GM23338 (cell line): Measurements from ENCODE around the gene ASCL2. TPM values are rescaled to one million over a fixed set of nuclear protein-coding genes. Genes with fewer than 3 reads are reported as not detected.

Experiments
- ATAC-seq: fragments of 200-7000 bp; cut with Tn5 transposase; 3 replicates; pipeline ENCODE4 v1.9.1; 2020
- DNase-seq: peaks from one replicate; pipeline ENCODE4 v3.0.0-alpha.2; 2015; ENCODE audit warnings: low spot score
- H2AFZ ChIP-seq: fragments of 200-600 bp; sonication (generic); 2 replicates; pipeline ENCODE4 v1.8.0; 2016; ENCODE audit warnings: antibody characterized with exemption, mild to moderate bottlenecking, moderate library complexity
- H3F3A ChIP-seq: fragments of 200-600 bp; sonication (generic); replicated peaks from 2 replicates; pipeline ENCODE4 v1.8.0; 2017; ENCODE audit warnings: antibody characterized with exemption, mixed run types, low read depth
- H3K27ac ChIP-seq: fragments of 200-600 bp; sonication (generic); 2 replicates; pipeline ENCODE4 v1.6.1; 2016; ENCODE audit warnings: low read depth
- H3K27me3 ChIP-seq: fragments of 200-600 bp; sonication (generic); 2 replicates; pipeline ENCODE4 v1.8.0; 2016; ENCODE audit warnings: mild to moderate bottlenecking, mixed run types, moderate library complexity; ENCODE audit not compliant: insufficient read depth
- H3K36me3 ChIP-seq: fragments of 200-600 bp; sonication (generic); 2 replicates; pipeline ENCODE4 v1.8.0; 2016; ENCODE audit warnings: mild to moderate bottlenecking; ENCODE audit not compliant: insufficient read depth
- H3K4me1 ChIP-seq: fragments of 200-600 bp; sonication (generic); 2 replicates; pipeline ENCODE4 v1.8.0; 2016; ENCODE audit warnings: mild to moderate bottlenecking, moderate library complexity; ENCODE audit not compliant: insufficient read depth
- H3K4me2 ChIP-seq: fragments of 200-600 bp; sonication (generic); 2 replicates; pipeline ENCODE4 v1.7.1; 2017; ENCODE audit warnings: mixed run types
- H3K4me3 ChIP-seq: fragments of 200-600 bp; sonication (generic); 2 replicates; pipeline ENCODE4 v1.6.1; 2016; ENCODE audit warnings: mixed run types
- H3K79me2 ChIP-seq: fragments of 200-600 bp; sonication (generic); replicated peaks from 2 replicates; pipeline ENCODE4 v1.8.0; 2017; ENCODE audit warnings: mild to moderate bottlenecking; ENCODE audit not compliant: insufficient read depth
- H3K9me2 ChIP-seq: fragments of 200-600 bp; sonication (generic); 2 replicates; pipeline ENCODE4 v1.8.0; 2017; ENCODE audit not compliant: insufficient read depth
- H4K20me1 ChIP-seq: fragments of 200-600 bp; sonication (generic); replicated peaks from 2 replicates; pipeline ENCODE4 v1.8.0; 2017; ENCODE audit warnings: mild to moderate bottlenecking; ENCODE audit not compliant: insufficient read depth
- H3K27ac Mint-ChIP-seq: 2 replicates; pipeline ENCODE4 v1.8.0; 2020; ENCODE audit warnings: inconsistent platforms, mild to moderate bottlenecking, moderate library complexity, mixed read lengths
- H3K27me3 Mint-ChIP-seq: 3 replicates; pipeline ENCODE4 v1.8.0; 2022; ENCODE audit warnings: low read depth, mild to moderate bottlenecking, moderate library complexity, mixed read lengths, inconsistent platforms; ENCODE audit not compliant: insufficient read depth, poor library complexity
- H3K36me3 Mint-ChIP-seq: 3 replicates; pipeline ENCODE4 v1.8.0; 2021; ENCODE audit warnings: low read depth, mild to moderate bottlenecking, inconsistent platforms, moderate library complexity, mixed read lengths
- H3K4me1 Mint-ChIP-seq: 3 replicates; pipeline ENCODE4 v1.8.0; 2020; ENCODE audit warnings: mild to moderate bottlenecking, inconsistent platforms, mixed read lengths
- H3K4me3 Mint-ChIP-seq: 3 replicates; pipeline ENCODE4 v1.8.0; 2021; ENCODE audit warnings: moderate library complexity, mild to moderate bottlenecking, inconsistent platforms, mixed read lengths
- H3K9me3 Mint-ChIP-seq: 3 replicates; pipeline ENCODE4 v1.8.0; 2020; ENCODE audit warnings: moderate library complexity, mild to moderate bottlenecking, inconsistent platforms, mixed read lengths
- CREB1 ChIP-seq: fragments of 250-450 bp; sonication (Bioruptor Pico); IDR thresholded peaks from 2 replicates; pipeline ENCODE4 v1.5.0; 2020; ENCODE audit warnings: low read depth, mild to moderate bottlenecking, moderate library complexity
- ETS1 ChIP-seq: IDR thresholded peaks from 2 replicates; pipeline ENCODE4 v1.6.1; 2016; ENCODE audit warnings: antibody characterized with exemption
- EZH2 ChIP-seq: fragments of 200-600 bp; sonication (generic); IDR thresholded peaks from one replicate; pipeline ENCODE4 v1.8.0; 2017; ENCODE audit warnings: antibody characterized with exemption, mild to moderate bottlenecking, low read depth; ENCODE audit not compliant: unreplicated experiment
- EZH2phosphoT487 ChIP-seq: fragments of 200-600 bp; sonication (generic); IDR thresholded peaks from one replicate; pipeline ENCODE4 v1.8.1; 2018; ENCODE audit warnings: antibody characterized with exemption; ENCODE audit not compliant: unreplicated experiment
- JUNB ChIP-seq: IDR thresholded peaks from one replicate; pipeline ENCODE4 v1.6.1; 2016; ENCODE audit warnings: antibody characterized with exemption; ENCODE audit not compliant: unreplicated experiment
- POLR2AphosphoS5 ChIP-seq: IDR thresholded peaks from 2 replicates; pipeline ENCODE4 v1.6.1; 2016; ENCODE audit warnings: antibody characterized with exemption, low read depth
- REST ChIP-seq: IDR thresholded peaks from one replicate; pipeline ENCODE4 v1.6.1; 2018; ENCODE audit warnings: antibody characterized with exemption; ENCODE audit not compliant: unreplicated experiment
- STAT1 ChIP-seq: IDR thresholded peaks from one replicate; pipeline ENCODE4 v1.6.1; 2016; ENCODE audit warnings: antibody characterized with exemption; ENCODE audit not compliant: unreplicated experiment
- ZNF331 ChIP-seq: fragments of 250-450 bp; sonication (Bioruptor Pico); IDR thresholded peaks from 2 replicates; pipeline ENCODE4 v1.5.0; 2020; ENCODE audit warnings: low read depth, mild to moderate bottlenecking, moderate library complexity
- ZNF462 ChIP-seq: fragments of 250-450 bp; sonication (Bioruptor Pico); IDR thresholded peaks from 2 replicates; pipeline ENCODE4 v1.5.0; 2020; ENCODE audit warnings: mild to moderate bottlenecking, moderate library complexity
- polyA plus RNA-seq: library from polyadenylated mRNA; unstranded; fragments of >200 nt; fragmentation: Nextera tagmentation; extraction: Ambion mirVana; gene quantifications from 2 replicates; pipeline ENCODE4 v1.2.1, GENCODE V29; 2016
- total RNA-seq: library from RNA; depleted of rRNA; stranded (reverse); fragments of >200 nt; shearing (Covaris generic); gene quantifications from 2 replicates; pipeline ENCODE4 v1.2.3, GENCODE V29; 2014
- TF ChIP-seq, protein P1 (sequence below), 2 experiments: fragments of 200-600 bp in 1 of 2; sonication (generic) in 1 of 2; conservative IDR thresholded peaks; 2 replicates each; pipeline versions ENCODE4 v1.5.1 to v1.6.1; 2016 to 2017; ENCODE audit warnings: antibody characterized with exemption in 2 of 2, low read depth in 2 of 2, mild to moderate bottlenecking in 2 of 2, moderate library complexity in 1 of 2

The ASCL2 gene
- total and polyA plus RNA-seq, 2 experiments from 2014 or later = 0.57 to 1.6 TPM

GRCh38 chr11:2273311-2273710, 2.9 kb upstream of the ASCL2 start:
- H3F3A ChIP-seq = no peaks in the 10 kb centered on the region
- H3K36me3 Mint-ChIP-seq = no peaks in the 10 kb centered on the region
- H3K9me2 ChIP-seq = no peaks in the 10 kb centered on the region; the same call in 1 of the 2 replicates
- H3K4me3 Mint-ChIP-seq = no peak overlapping the region
- H3K4me1 ChIP-seq = peaks cover 17% of the 10 kb centered on the region
- H2AFZ ChIP-seq = no peak overlapping the region
- H3K27ac Mint-ChIP-seq = no peak overlapping the region
- H3K36me3 ChIP-seq = no peaks in the 10 kb centered on the region
- H3K27me3 ChIP-seq = peaks cover 61% of the 10 kb centered on the region
- peaks cover 20% of the 10 kb centered on the region for H3K4me1 Mint-ChIP-seq
- TF ChIP-seq ZNF462 (CRISPR knock-in tag) (no peak), REST (no peak), ZNF331 (no peak), POLR2AphosphoS5 (no peak), CREB1 (CRISPR knock-in tag) (no peak), EZH2phosphoT487 (no peak), STAT1 (no peak), EZH2 (no peak), ETS1 (no peak), JUNB (no peak)
- TF ChIP-seq, protein P1, sequence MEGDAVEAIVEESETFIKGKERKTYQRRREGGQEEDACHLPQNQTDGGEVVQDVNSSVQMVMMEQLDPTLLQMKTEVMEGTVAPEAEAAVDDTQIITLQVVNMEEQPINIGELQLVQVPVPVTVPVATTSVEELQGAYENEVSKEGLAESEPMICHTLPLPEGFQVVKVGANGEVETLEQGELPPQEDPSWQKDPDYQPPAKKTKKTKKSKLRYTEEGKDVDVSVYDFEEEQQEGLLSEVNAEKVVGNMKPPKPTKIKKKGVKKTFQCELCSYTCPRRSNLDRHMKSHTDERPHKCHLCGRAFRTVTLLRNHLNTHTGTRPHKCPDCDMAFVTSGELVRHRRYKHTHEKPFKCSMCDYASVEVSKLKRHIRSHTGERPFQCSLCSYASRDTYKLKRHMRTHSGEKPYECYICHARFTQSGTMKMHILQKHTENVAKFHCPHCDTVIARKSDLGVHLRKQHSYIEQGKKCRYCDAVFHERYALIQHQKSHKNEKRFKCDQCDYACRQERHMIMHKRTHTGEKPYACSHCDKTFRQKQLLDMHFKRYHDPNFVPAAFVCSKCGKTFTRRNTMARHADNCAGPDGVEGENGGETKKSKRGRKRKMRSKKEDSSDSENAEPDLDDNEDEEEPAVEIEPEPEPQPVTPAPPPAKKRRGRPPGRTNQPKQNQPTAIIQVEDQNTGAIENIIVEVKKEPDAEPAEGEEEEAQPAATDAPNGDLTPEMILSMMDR (conservative IDR thresholded peaks at IDR 0.05; ENCODE audit: low read depth in 2 of 2) = no peak
- H3K27ac ChIP-seq = no peak overlapping the region
- no peak for DNase-seq
- peaks cover 5% of the 10 kb centered on the region; the same call in 2 of the 3 replicates for H3K9me3 Mint-ChIP-seq
- H3K79me2 ChIP-seq = no peaks in the 10 kb centered on the region
- H3K4me3 ChIP-seq = no peak overlapping the region
- no peak overlapping the region for H3K4me2 ChIP-seq
- peaks cover 59% of the 10 kb centered on the region for H3K27me3 Mint-ChIP-seq
- no peak for ATAC-seq
- H4K20me1 ChIP-seq = no peaks in the 10 kb centered on the region
